Kasumi-1 (cell line): ENCODE data around the gene ANGPTL4.
A peak's percentile ranks its signal among the peaks of the same experiment; 100 is the strongest.
"Not testable (repeated sequence)": the region's sequence is repeated elsewhere in the genome, so short reads cannot be mapped to it uniquely, and the experiment has no call there.

Experiments
- DNase-seq, 2 experiments: peaks; one replicate each; lab custom pipeline; 2025; lab: John Stamatoyannopoulos, UW

The ANGPTL4 gene

GRCh38 chr19:8334458-8335342 lies 29.3 kb upstream of the ANGPTL4 start:
- DNase-seq: peak; percentile 26 to 48

GRCh38 chr19:8335343-8336071 lies 28.4 kb upstream of the ANGPTL4 start:
- no peak for DNase-seq

GRCh38 chr19:8336072-8336569 lies 27.8 kb upstream of the ANGPTL4 start:
- DNase-seq: no peak

- DNase-seq: no peak
Observed at GRCh38 chr19:8336660-8337059, 27.3 kb upstream of the ANGPTL4 start.

- DNase-seq: no peak
Observed at GRCh38 chr19:8337728-8338127, 26.2 kb upstream of the ANGPTL4 start.

GRCh38 chr19:8338835-8339234 lies 25.1 kb upstream of the ANGPTL4 start:
- DNase-seq: no peak

GRCh38 chr19:8340341-8341096 lies 23.4 kb upstream of the ANGPTL4 start:
- no peak for DNase-seq

- not testable (repeated sequence) for DNase-seq
Observed at GRCh38 chr19:8341504-8341903, 22.5 kb upstream of the ANGPTL4 start.

GRCh38 chr19:8342316-8342683 lies 21.7 kb upstream of the ANGPTL4 start:
- no peak for DNase-seq

GRCh38 chr19:8342684-8343482 lies 21.1 kb upstream of the ANGPTL4 start, which contains the start of gene KANK3:
KANK3 (minus strand) TSS chr19:8343262; CDS start chr19:8337828, 5,434 bp downstream.
- peak; percentile 91 to 92 for DNase-seq

- no peak for DNase-seq
Observed at GRCh38 chr19:8343483-8343844, 20.5 kb upstream of the ANGPTL4 start.

- not testable (repeated sequence) for DNase-seq
Observed at GRCh38 chr19:8349629-8350372, 14.2 kb upstream of the ANGPTL4 start.

GRCh38 chr19:8352134-8352827 lies 11.7 kb upstream of the ANGPTL4 start:
- DNase-seq: no peak

- not testable (repeated sequence) for DNase-seq
Observed at GRCh38 chr19:8352845-8353244, 11.1 kb upstream of the ANGPTL4 start.

- DNase-seq: no peak
Observed at GRCh38 chr19:8355631-8356402, 8.1 kb upstream of the ANGPTL4 start.

GRCh38 chr19:8357007-8357521 lies 6.9 kb upstream of the ANGPTL4 start:
- DNase-seq: no peak

- no peak for DNase-seq
Observed at GRCh38 chr19:8358948-8359347, 5.0 kb upstream of the ANGPTL4 start.

- DNase-seq: no peak
Observed at GRCh38 chr19:8360196-8360595, 3.8 kb upstream of the ANGPTL4 start.
